SU-DHL-6 (cell line): ENCODE data around the gene SLC1A3.
A peak's percentile ranks its signal among the peaks of the same experiment; 100 is the strongest.

Source experiments
- H2AFZ ChIP-seq: fragments of 200-600 bp; sonication (generic); 2 replicates; pipeline ENCODE4 v1.6.1; 2014; ENCODE audit warnings: low read depth, mild to moderate bottlenecking, moderate library complexity, mixed read lengths, antibody characterized with exemption, low read length; ENCODE audit not compliant: severe bottlenecking
- H3F3A ChIP-seq: fragments of 200-600 bp; shearing (Covaris generic); 2 replicates; pipeline ENCODE4 v1.6.0; 2016; ENCODE audit warnings: antibody characterized with exemption, mild to moderate bottlenecking; ENCODE audit not compliant: insufficient read depth
- H3K27ac ChIP-seq: fragments of 200-600 bp; sonication (generic); 2 replicates; pipeline ENCODE4 v1.5.1; 2016; ENCODE audit warnings: low read depth, mild to moderate bottlenecking, low read length, moderate library complexity, mixed read lengths
- H3K27me3 ChIP-seq: fragments of 200-600 bp; sonication (generic), shearing (Covaris generic); 2 replicates; pipeline ENCODE4 v1.6.0; 2014; ENCODE audit warnings: mild to moderate bottlenecking, low read length
- H3K36me3 ChIP-seq: fragments of 200-600 bp; sonication (generic); 2 replicates; pipeline ENCODE4 v1.6.1; 2014; ENCODE audit warnings: mild to moderate bottlenecking, low read length, mixed read lengths
- H3K4me2 ChIP-seq: fragments of 300-600, 200-600 bp; shearing (Covaris generic), sonication (generic); 2 replicates; pipeline ENCODE4 v1.6.0; 2014; ENCODE audit warnings: low read length, low read depth, mild to moderate bottlenecking; ENCODE audit not compliant: poor library complexity, severe bottlenecking
- H3K4me3 ChIP-seq: fragments of 200-600 bp; sonication (generic); 2 replicates; pipeline ENCODE4 v1.5.1; 2014; ENCODE audit warnings: antibody characterized with exemption, low read length, mild to moderate bottlenecking, mixed read lengths; ENCODE audit not compliant: insufficient read depth, poor library complexity, severe bottlenecking
- H3K79me2 ChIP-seq: fragments of 200-600 bp; sonication (generic); 2 replicates; pipeline ENCODE4 v1.6.1; 2014; ENCODE audit warnings: mild to moderate bottlenecking, low read length, moderate library complexity; ENCODE audit not compliant: insufficient read depth
- H3K9ac ChIP-seq: fragments of 200-600 bp; sonication (generic); 2 replicates; pipeline ENCODE4 v1.7.0; 2014; ENCODE audit warnings: mild to moderate bottlenecking, low read length
- H3K9me2 ChIP-seq: fragments of 200-600 bp; sonication (generic); replicated peaks from 2 replicates; pipeline ENCODE4 v1.6.1; 2014; ENCODE audit warnings: low read length; ENCODE audit not compliant: insufficient read depth
- H3K9me3 ChIP-seq: fragments of 200-600 bp; sonication (generic); 2 replicates; pipeline ENCODE4 v1.6.1; 2014; ENCODE audit warnings: low read length, mixed read lengths; ENCODE audit not compliant: insufficient read depth
- H4K20me1 ChIP-seq: fragments of 200-600 bp; sonication (generic); 2 replicates; pipeline ENCODE4 v1.6.1; 2014; ENCODE audit warnings: low read depth, mild to moderate bottlenecking, antibody characterized with exemption, low read length, moderate library complexity, mixed read lengths
- EZH2phosphoT487 ChIP-seq: fragments of 200-600 bp; sonication (generic), shearing (Covaris generic); conservative IDR thresholded peaks from 2 replicates; pipeline ENCODE4 v1.6.1; 2018; ENCODE audit warnings: mild to moderate bottlenecking, antibody characterized with exemption, low read length, moderate library complexity, mixed read lengths
- TF ChIP-seq, protein P1 (sequence below): fragments of 200-600 bp; sonication (generic); IDR thresholded peaks from one replicate; pipeline ENCODE4 v1.5.1; 2017; ENCODE audit warnings: antibody characterized with exemption, mild to moderate bottlenecking, low read length, moderate library complexity; ENCODE audit not compliant: insufficient read depth, poor library complexity, severe bottlenecking

Gene SLC1A3

DNA sequence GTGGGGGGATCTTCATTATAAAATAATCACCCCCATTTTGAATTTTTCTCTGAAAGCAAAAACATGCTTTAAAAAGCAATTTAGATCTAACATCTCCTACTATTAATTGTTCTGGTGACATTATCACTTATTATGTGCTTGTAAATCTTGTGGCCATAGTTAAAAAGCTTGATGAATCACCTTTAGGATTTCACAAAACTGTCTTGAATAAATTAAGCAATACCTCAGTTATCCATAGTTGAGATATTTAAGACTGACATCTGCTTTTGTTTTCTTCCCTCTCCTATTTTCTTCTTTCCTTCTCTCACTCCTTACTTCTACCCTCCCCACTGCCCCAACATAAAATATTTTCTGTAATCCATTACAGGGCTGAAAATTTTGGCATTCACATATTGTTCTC, 84.8 kb downstream of the SLC1A3 start:
- H2AFZ ChIP-seq: no peak overlapping the region
- H3K79me2 ChIP-seq: no peaks in the 10 kb centered on the region
- H3K4me3 ChIP-seq: no peak overlapping the region
- 0 out of 2 replicates have a peak, but pooled peaks cover 4% of the 10 kb centered on the region for H3F3A ChIP-seq
- no peak overlapping the region for H3K9ac ChIP-seq
- H3K4me2 ChIP-seq: no peak overlapping the region
- no peaks in the 10 kb centered on the region for H3K36me3 ChIP-seq
- no peaks in the 10 kb centered on the region for H4K20me1 ChIP-seq
- no peaks in the 10 kb centered on the region for H3K27me3 ChIP-seq
- TF ChIP-seq EZH2phosphoT487: no peak
- TF ChIP-seq, protein P1, sequence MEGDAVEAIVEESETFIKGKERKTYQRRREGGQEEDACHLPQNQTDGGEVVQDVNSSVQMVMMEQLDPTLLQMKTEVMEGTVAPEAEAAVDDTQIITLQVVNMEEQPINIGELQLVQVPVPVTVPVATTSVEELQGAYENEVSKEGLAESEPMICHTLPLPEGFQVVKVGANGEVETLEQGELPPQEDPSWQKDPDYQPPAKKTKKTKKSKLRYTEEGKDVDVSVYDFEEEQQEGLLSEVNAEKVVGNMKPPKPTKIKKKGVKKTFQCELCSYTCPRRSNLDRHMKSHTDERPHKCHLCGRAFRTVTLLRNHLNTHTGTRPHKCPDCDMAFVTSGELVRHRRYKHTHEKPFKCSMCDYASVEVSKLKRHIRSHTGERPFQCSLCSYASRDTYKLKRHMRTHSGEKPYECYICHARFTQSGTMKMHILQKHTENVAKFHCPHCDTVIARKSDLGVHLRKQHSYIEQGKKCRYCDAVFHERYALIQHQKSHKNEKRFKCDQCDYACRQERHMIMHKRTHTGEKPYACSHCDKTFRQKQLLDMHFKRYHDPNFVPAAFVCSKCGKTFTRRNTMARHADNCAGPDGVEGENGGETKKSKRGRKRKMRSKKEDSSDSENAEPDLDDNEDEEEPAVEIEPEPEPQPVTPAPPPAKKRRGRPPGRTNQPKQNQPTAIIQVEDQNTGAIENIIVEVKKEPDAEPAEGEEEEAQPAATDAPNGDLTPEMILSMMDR: no peak
- H3K27ac ChIP-seq: no peak overlapping the region
- H3K9me3 ChIP-seq: no peaks in the 10 kb centered on the region
- H3K9me2 ChIP-seq: no peaks in the 10 kb centered on the region

- TF ChIP-seq, protein P1: no peak
- no peak for TF ChIP-seq EZH2phosphoT487
- no peaks in the 10 kb centered on the region for H3K79me2 ChIP-seq
- H3K9me3 ChIP-seq: no peaks in the 10 kb centered on the region
- no peaks in the 10 kb centered on the region for H3K27me3 ChIP-seq
- no peak overlapping the region for H3K9ac ChIP-seq
- no peak overlapping the region for H2AFZ ChIP-seq
- 0 out of 2 replicates have a peak, but pooled peaks cover 4% of the 10 kb centered on the region for H3F3A ChIP-seq
- H3K4me2 ChIP-seq: no peak overlapping the region
- H3K9me2 ChIP-seq: no peaks in the 10 kb centered on the region
- H3K36me3 ChIP-seq: no peaks in the 10 kb centered on the region
- H4K20me1 ChIP-seq: no peaks in the 10 kb centered on the region
- no peak overlapping the region for H3K4me3 ChIP-seq
- no peak overlapping the region for H3K27ac ChIP-seq
Observed at GRCh38 chr5:36691696-36692371, 85.4 kb downstream of the SLC1A3 start.

- TF ChIP-seq, protein P1: peak; percentile 73
- no peak for TF ChIP-seq EZH2phosphoT487
- H3K9ac ChIP-seq: no peak overlapping the region
Observed at GRCh38 chr5:36692791-36693763, 86.7 kb downstream of the SLC1A3 start.

More at GRCh38 chr5:36692791-36693763, 86.7 kb downstream of the SLC1A3 start:
- no peaks in the 10 kb centered on the region for H3K9me3 ChIP-seq
- no peaks in the 10 kb centered on the region for H3K27me3 ChIP-seq
- H3K4me3 ChIP-seq: no peak overlapping the region
- no peak overlapping the region for H3K4me2 ChIP-seq
- H2AFZ ChIP-seq: no peak overlapping the region
- H3K9me2 ChIP-seq: no peaks in the 10 kb centered on the region
- no peaks in the 10 kb centered on the region for H4K20me1 ChIP-seq
- no peak overlapping the region for H3K27ac ChIP-seq
- no peaks in the 10 kb centered on the region for H3K79me2 ChIP-seq
- H3F3A ChIP-seq: 0 out of 2 replicates have a peak, but pooled peaks cover 4% of the 10 kb centered on the region
- H3K36me3 ChIP-seq: no peaks in the 10 kb centered on the region
